Measurements from ENCODE around the gene EARS2. TPM values are rescaled to one million over a fixed set of nuclear protein-coding genes. Genes with fewer than 3 reads are reported as not detected.
"Not testable (repeated sequence)": the region's sequence is repeated elsewhere in the genome, so short reads cannot be mapped to it uniquely, and the experiment has no call there.

The EARS2 gene
- total RNA-seq, 1 donor from 2014 or later: 15.3 TPM

DNA sequence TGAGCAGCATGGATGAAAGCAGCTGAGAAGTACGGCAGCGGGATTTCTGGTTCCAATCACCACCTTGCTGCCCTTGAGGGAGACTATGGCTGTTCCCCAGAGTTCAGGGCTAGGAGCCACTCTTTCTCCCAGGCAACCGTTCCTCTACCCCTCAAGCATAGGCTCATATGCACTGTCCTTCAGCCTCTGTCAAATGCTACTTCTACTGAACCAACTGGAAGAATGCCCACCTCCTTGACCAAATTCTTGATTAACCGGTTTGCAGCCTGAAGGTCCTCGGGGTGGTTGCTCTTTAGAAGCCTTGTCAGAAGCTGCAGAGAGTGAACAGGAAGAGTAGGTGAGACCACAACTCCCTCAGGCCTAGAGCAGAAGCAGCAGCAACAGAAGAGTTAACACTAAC, 70.7 kb downstream of the EARS2 start:
- intact Hi-C loops (cut with DNase I): no loop called here
- H3K27ac ChIP-seq: no peak overlapping the region
- H3K27me3 ChIP-seq: no peaks in the 10 kb centered on the region
- H3K36me3 ChIP-seq: peaks cover 97% of the 10 kb centered on the region
- ATAC-seq: peak; percentile 93
- DNase-seq: no peak
- H3K9me3 ChIP-seq: no peaks in the 10 kb centered on the region
- H3K4me3 ChIP-seq: no peak overlapping the region
- no peaks in the 10 kb centered on the region for H3K4me1 ChIP-seq
- TF ChIP-seq, protein P1, sequence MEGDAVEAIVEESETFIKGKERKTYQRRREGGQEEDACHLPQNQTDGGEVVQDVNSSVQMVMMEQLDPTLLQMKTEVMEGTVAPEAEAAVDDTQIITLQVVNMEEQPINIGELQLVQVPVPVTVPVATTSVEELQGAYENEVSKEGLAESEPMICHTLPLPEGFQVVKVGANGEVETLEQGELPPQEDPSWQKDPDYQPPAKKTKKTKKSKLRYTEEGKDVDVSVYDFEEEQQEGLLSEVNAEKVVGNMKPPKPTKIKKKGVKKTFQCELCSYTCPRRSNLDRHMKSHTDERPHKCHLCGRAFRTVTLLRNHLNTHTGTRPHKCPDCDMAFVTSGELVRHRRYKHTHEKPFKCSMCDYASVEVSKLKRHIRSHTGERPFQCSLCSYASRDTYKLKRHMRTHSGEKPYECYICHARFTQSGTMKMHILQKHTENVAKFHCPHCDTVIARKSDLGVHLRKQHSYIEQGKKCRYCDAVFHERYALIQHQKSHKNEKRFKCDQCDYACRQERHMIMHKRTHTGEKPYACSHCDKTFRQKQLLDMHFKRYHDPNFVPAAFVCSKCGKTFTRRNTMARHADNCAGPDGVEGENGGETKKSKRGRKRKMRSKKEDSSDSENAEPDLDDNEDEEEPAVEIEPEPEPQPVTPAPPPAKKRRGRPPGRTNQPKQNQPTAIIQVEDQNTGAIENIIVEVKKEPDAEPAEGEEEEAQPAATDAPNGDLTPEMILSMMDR (IDR thresholded peaks at IDR 0.05): no peak

DNA sequence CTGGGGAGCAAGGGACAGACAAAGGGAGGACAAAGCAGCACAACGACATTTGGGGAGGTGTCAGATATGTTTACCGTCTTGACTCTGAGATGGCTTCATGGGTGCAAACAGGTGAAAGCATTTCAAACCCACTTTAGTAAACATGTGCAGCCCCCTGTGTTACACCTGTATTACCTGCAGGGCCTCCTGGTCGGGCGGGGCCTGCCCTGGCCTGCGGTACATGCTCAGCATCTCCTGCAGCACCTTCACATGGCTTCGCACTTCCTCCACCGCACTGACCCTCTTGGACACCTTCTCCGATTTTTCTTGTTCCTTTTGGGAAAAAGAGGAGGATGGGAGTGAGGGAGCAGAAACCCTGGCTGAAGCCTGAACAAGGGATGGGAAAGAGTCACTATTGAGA, 71.3 kb downstream of the EARS2 start:
- TF ChIP-seq, protein P1 (IDR thresholded peaks at IDR 0.05): no peak
- Histone ChIP-seq H3K36me3 (peaks cover 97% of the 10 kb centered on the region), H3K9me3 (no peaks in the 10 kb centered on the region), H3K27ac (no peak overlapping the region), H3K4me1 (no peaks in the 10 kb centered on the region), H3K4me3 (no peak overlapping the region), H3K27me3 (no peaks in the 10 kb centered on the region)
- ATAC-seq (no peak), DNase-seq (no peak)
- intact Hi-C loops (cut with DNase I): no loop called here

DNA sequence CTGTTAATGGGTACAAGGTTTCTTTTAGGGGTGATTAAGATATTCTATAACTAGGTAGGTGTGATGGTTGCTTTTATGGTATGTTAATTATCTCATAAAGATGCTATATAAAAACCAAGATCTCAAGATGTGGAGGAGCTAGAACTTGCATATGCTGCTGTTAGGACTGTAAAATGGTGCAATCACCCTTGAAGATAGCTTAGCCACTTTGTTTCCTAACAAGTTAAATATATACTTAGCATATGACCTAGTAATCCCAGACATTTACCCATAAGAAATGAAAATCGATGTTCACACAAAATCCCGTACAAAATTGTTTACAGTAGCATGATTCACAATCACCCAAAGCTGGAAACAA, 71.9 kb downstream of the EARS2 start:
- Histone ChIP-seq H3K4me1 (no peaks in the 10 kb centered on the region), H3K27me3 (no peaks in the 10 kb centered on the region), H3K9me3 (no peaks in the 10 kb centered on the region), H3K4me3 (no peak overlapping the region), H3K27ac (no peak overlapping the region), H3K36me3 (peaks cover 97% of the 10 kb centered on the region)
- ATAC-seq (no peak), DNase-seq (no peak)
- TF ChIP-seq, protein P1 (IDR thresholded peaks at IDR 0.05): no peak
- intact Hi-C loops (cut with DNase I): no loop called here

DNA sequence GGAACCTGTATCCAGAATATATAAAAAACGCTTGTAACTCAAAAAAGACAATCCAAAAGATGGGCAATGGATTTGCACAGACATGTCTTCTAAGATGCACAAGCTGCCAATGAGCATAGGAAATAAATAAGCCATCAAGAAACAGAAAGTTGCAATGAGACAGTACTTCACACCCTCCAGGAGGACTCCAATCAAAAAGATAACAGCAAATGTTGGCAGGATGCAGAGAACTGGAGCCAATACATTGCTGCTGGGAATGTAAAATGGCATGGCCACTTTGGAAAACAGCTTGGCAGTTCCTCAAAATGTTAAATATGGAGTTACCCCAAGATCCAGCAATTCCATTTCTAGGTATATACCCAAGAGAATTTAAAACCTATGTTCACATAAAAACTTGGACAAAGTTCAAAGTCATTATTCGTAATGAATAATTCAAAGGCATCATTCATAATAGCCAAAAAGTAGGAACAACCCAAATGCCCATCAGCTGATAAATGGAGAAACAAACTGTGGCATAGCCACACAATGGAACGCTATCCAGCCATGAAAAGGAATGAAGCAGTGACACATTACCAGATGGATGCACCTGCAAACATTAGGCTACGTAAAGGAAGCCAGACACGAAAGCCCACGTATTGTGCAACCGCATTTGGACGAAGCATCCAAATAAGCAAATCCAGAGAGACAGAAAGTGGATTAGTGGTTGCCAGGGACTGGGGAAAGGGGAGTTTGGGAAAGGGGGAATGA, 72.5 kb downstream of the EARS2 start:
- Histone ChIP-seq H3K36me3 (peaks cover 97% of the 10 kb centered on the region), H3K4me3 (no peak overlapping the region), H3K27me3 (no peaks in the 10 kb centered on the region), H3K4me1 (no peaks in the 10 kb centered on the region), H3K27ac (no peak overlapping the region), H3K9me3 (no peaks in the 10 kb centered on the region)
- no peak for DNase-seq
- TF ChIP-seq, protein P1 (IDR thresholded peaks at IDR 0.05): no peak
- intact Hi-C loops (cut with DNase I): no loop called here
- ATAC-seq: no peak

DNA sequence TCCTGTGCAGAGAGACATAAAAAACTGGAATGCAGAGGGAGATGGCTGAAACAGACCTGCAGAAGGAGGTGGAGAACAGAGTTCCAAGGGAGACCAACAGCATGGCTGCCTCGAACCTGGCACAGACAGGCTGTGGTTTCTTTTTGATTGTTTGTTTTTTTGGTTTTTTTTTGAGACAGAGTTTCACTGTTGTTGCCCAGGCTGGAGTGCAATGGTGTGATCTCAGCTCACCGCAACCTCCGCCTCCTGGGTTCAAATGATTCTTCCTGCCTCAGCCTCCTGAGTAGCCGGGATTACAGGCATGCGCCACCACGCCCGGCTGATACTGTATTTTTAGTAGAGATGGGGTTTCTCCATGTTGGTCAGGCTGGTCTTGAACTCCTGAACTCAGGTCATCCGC, 73.7 kb downstream of the EARS2 start:
- intact Hi-C loops (cut with DNase I); H3K27ac ChIP-seq; DNase-seq; H3K27me3 ChIP-seq; ATAC-seq; H3K4me3 ChIP-seq; H3K4me1 ChIP-seq; H3K9me3 ChIP-seq: not testable (repeated sequence)
- H3K36me3 ChIP-seq: peaks cover 97% of the 10 kb centered on the region

DNA sequence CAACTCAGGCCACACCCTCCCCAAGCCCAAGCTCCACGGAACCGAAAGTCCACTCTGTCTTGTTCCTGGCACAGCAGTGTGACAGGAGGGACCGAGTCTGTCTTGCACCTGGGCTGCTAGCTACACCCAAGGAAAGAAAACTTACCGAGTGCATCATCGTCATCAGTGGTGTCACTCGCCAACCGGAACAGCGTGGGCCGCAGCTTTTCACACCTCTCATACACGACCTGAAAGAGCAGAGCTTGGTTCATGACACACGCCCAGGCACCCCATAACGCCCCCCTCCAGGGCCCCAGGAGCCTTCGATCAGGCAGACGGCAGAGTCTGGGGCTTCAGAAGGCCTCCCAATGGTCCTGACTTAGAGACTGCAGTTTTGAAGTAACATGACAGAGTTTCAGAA, 74.4 kb downstream of the EARS2 start:
- Histone ChIP-seq H3K9me3 (no peaks in the 10 kb centered on the region), H3K36me3 (peaks cover 97% of the 10 kb centered on the region), H3K27me3 (no peaks in the 10 kb centered on the region), H3K27ac (no peak overlapping the region), H3K4me1 (no peaks in the 10 kb centered on the region), H3K4me3 (no peak overlapping the region)
- no peak for ATAC-seq
- intact Hi-C loops (cut with DNase I): no loop called here
- no peak for DNase-seq
- TF ChIP-seq, protein P1 (IDR thresholded peaks at IDR 0.05): no peak

Measured in upper lobe of right lung (tissue), 1 donor.